Nephron (organoid): ENCODE results near the gene TMEM117.

Source experiments
- H3K27ac Mint-ChIP-seq, 3 experiments: 2 replicates each; pipeline ENCODE4 v1.8.0; 2020; ENCODE audit warnings: mixed read lengths in 3 of 3, mild to moderate bottlenecking in 2 of 3, moderate library complexity in 1 of 3
- H3K27me3 Mint-ChIP-seq: 2 replicates; pipeline ENCODE4 v1.8.0; 2021; ENCODE audit warnings: low read depth, mild to moderate bottlenecking, moderate library complexity, mixed read lengths
- H3K36me3 Mint-ChIP-seq: 2 replicates; pipeline ENCODE4 v1.8.0; 2020; ENCODE audit warnings: low read depth, mixed read lengths
- H3K4me1 Mint-ChIP-seq: 2 replicates; pipeline ENCODE4 v1.8.0; 2020; ENCODE audit warnings: mixed read lengths
- H3K4me3 Mint-ChIP-seq, 3 experiments: 2 replicates each; pipeline ENCODE4 v1.8.0; 2020; ENCODE audit warnings: mild to moderate bottlenecking in 3 of 3, mixed read lengths in 3 of 3, moderate library complexity in 2 of 3
- H3K9me3 Mint-ChIP-seq: 2 replicates; pipeline ENCODE4 v1.8.0; 2020; ENCODE audit warnings: mixed read lengths
- TF ChIP-seq, protein P1 (sequence below), 3 experiments: fragments of 200-600 bp; sonication (generic); IDR thresholded peaks; one replicate each; pipeline ENCODE4 v1.5.0; 2021; ENCODE audit warnings: antibody characterized with exemption in 3 of 3; ENCODE audit not compliant: unreplicated experiment in 3 of 3

TMEM117 gene

GRCh38 chr12:44227616-44228015 is 391.7 kb downstream of the TMEM117 start:
- Mint-ChIP-seq H3K36me3 (no peaks in the 10 kb centered on the region), H3K27me3 (no peaks in the 10 kb centered on the region), H3K9me3 (no peaks in the 10 kb centered on the region), H3K4me1 (peaks cover 15% of the 10 kb centered on the region), H3K4me3 (no peak overlapping the region), H3K27ac (no peak overlapping the region)
- TF ChIP-seq, protein P1, sequence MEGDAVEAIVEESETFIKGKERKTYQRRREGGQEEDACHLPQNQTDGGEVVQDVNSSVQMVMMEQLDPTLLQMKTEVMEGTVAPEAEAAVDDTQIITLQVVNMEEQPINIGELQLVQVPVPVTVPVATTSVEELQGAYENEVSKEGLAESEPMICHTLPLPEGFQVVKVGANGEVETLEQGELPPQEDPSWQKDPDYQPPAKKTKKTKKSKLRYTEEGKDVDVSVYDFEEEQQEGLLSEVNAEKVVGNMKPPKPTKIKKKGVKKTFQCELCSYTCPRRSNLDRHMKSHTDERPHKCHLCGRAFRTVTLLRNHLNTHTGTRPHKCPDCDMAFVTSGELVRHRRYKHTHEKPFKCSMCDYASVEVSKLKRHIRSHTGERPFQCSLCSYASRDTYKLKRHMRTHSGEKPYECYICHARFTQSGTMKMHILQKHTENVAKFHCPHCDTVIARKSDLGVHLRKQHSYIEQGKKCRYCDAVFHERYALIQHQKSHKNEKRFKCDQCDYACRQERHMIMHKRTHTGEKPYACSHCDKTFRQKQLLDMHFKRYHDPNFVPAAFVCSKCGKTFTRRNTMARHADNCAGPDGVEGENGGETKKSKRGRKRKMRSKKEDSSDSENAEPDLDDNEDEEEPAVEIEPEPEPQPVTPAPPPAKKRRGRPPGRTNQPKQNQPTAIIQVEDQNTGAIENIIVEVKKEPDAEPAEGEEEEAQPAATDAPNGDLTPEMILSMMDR (IDR thresholded peaks at IDR 0.05; ENCODE audit: unreplicated experiment in 3 of 3) = no peak

DNA sequence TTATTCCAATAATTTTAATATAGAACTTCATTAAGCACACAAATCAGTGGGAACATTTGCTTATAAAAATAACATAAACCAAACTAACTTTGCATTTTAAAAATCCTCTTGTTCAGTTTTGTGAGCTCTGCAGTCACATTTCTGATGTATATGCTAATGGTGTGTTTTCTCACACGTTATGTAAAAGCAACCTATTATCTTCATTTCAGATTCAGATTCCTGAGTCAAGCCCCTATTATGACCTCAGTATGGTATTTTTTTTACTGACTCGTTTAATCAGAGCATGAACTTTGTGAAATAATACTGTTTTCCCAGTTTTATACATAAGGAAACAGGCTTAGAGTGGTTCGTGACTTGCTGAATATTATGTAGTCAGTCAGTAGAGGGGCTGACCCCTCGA is 394.0 kb downstream of the TMEM117 start:
- H3K4me1 Mint-ChIP-seq = peaks cover 4% of the 10 kb centered on the region
- no peaks in the 10 kb centered on the region for H3K9me3 Mint-ChIP-seq
- TF ChIP-seq, protein P1 (IDR thresholded peaks at IDR 0.05; ENCODE audit: unreplicated experiment in 3 of 3) = no peak
- no peaks in the 10 kb centered on the region for H3K27me3 Mint-ChIP-seq
- no peak overlapping the region for H3K4me3 Mint-ChIP-seq
- no peak overlapping the region for H3K27ac Mint-ChIP-seq
- H3K36me3 Mint-ChIP-seq = no peaks in the 10 kb centered on the region

DNA sequence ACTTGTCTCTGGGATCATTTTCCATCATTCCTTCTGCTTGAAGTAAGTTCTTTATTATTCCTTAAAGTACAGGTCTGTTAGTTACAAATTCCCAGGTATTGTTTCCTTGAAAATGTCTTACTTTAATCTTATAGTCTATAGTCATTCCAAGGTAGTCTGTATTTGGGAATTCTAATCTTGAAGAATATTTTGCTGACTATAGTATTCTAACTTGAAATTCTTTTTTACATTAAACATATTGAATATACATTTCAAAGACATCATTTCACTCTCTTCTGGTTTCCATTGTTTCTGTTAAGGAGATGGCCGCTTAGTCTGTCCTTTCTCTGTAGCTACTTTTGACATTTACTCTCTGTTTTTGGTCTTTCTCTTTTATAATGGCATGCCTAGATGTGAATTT is 399.8 kb downstream of the TMEM117 start:
- Mint-ChIP-seq H3K4me1 (no peaks in the 10 kb centered on the region), H3K9me3 (no peaks in the 10 kb centered on the region), H3K4me3 (no peak overlapping the region), H3K27ac (no peak overlapping the region), H3K27me3 (no peaks in the 10 kb centered on the region), H3K36me3 (no peaks in the 10 kb centered on the region)
- TF ChIP-seq, protein P1 (IDR thresholded peaks at IDR 0.05; ENCODE audit: unreplicated experiment in 3 of 3) = no peak

DNA sequence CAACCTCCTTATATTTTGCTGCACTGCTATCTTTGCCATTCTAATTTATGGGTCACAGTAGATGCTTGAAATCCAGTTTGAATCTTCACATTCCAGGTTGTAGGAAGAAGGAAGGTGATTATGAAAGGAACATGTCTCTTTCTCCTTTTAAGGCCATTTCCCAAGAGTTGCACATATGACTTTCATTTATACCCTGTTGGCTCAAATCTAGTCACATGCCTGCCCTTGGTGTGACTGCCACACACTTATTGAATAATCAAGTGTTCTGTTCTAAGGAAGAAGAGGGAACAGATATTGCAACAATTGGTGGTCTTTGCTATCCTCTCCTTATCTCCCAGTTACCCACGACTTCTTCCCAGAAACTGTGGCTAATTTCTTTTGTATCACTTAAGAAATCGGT is 404.3 kb downstream of the TMEM117 start:
- H3K36me3 Mint-ChIP-seq = no peaks in the 10 kb centered on the region
- no peak overlapping the region for H3K4me3 Mint-ChIP-seq
- no peak overlapping the region for H3K27ac Mint-ChIP-seq
- H3K27me3 Mint-ChIP-seq = no peaks in the 10 kb centered on the region
- TF ChIP-seq, protein P1 (IDR thresholded peaks at IDR 0.05; ENCODE audit: unreplicated experiment in 3 of 3) = no peak
- peaks cover 8% of the 10 kb centered on the region for H3K9me3 Mint-ChIP-seq
- H3K4me1 Mint-ChIP-seq = no peaks in the 10 kb centered on the region

GRCh38 chr12:44245932-44246331 is 410.1 kb downstream of the TMEM117 start:
- Mint-ChIP-seq H3K9me3 (peaks cover 14% of the 10 kb centered on the region), H3K4me1 (no peaks in the 10 kb centered on the region), H3K27me3 (no peaks in the 10 kb centered on the region), H3K4me3 (no peak overlapping the region), H3K27ac (no peak overlapping the region), H3K36me3 (no peaks in the 10 kb centered on the region)
- TF ChIP-seq, protein P1 (IDR thresholded peaks at IDR 0.05; ENCODE audit: unreplicated experiment in 3 of 3) = no peak

DNA sequence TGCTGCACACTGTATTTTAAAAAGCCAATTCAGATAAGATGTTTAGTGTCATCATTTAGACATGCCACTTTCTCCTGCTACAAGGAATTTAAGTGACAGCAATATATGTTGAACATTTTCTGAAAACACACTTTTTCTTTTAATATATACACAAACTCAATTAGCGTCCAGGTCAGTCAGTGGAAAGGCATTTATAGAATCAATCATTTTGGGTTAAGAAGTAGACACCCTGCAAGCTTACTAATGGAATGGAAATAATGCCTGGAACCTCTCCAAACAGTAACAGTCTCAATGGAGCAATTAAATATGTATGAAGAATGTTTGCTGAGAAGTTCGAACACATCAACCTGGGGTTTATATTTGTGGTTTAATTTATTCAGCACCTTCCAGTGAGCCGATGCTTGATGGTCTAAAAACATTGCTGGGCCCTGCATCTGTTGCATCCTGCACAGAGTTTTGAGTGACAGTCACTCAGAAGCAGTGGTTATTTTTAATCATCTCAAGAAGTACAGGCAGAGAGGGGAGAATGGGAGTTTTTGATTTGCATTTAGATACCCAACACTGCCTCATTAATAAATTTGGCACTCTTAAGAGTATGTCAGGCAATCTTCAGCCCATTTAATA is 410.7 kb downstream of the TMEM117 start:
- Mint-ChIP-seq H3K27me3 (no peaks in the 10 kb centered on the region), H3K27ac (no peak overlapping the region), H3K9me3 (peaks cover 14% of the 10 kb centered on the region), H3K4me3 (no peak overlapping the region), H3K36me3 (no peaks in the 10 kb centered on the region), H3K4me1 (no peaks in the 10 kb centered on the region)
- TF ChIP-seq, protein P1 (IDR thresholded peaks at IDR 0.05; ENCODE audit: unreplicated experiment in 3 of 3) = no peak
